Heart left ventricle (tissue), 13 donors: ENCODE measurements around the gene TAF11L7.
"Not testable (repeated sequence)": the region's sequence is repeated elsewhere in the genome, so short reads cannot be mapped to it uniquely, and the experiment has no call there.

ENCODE experiments used
- POLR2A ChIP-seq, 2 donors: fragments of 450-650 bp; IDR thresholded peaks; one replicate each; pipeline ENCODE4 v1.6.1; 2017; ENCODE audit warnings: antibody characterized with exemption in 2 of 2, mild to moderate bottlenecking in 2 of 2, moderate library complexity in 2 of 2
- TF ChIP-seq, protein P1 (sequence below), 12 donors: fragments of 200-600 bp; sonication (generic) in 4 of 12; IDR thresholded peaks; one replicate each; pipeline versions ENCODE4 v1.5.0 to v1.8.0; 2018 to 2022; ENCODE audit warnings: antibody characterized with exemption in 12 of 12, mild to moderate bottlenecking in 5 of 12
- donor health status: ischemic (EF 13 %, LVEDD 7.1; RV severe dilation, severe dysfunction).
- donor health status: DM: no; HTN: yes; CAD: no.
- donor health status: DM: no; HTN: no; CAD: no.
- donor health status: ischemic (EF 25% LVEDD 6.9; RV normal size, moderate dysfunction).
- donor health status: ischemic (EF 25% LVEDD 5.7; RV mildly dilated, moderate dysfunction).
- donor health status: ischemic (EF 35%, LVEDD 5.7; RV mildly dilated, moderate dysfunction).
- donor health status: nonischemic (EF 11% LVEDD 7.7; RV severe dilation, severe dysfunction).
- donor health status: DM: yes; HTN: yes; CAD: no.
- donor health status: PGD.
- donor health status: ischemic (EF 29% LVEDD 5.4; RV normal size, mild dysfunction).
- donor health status: nonischemic (EF 23%, LVEDD 6.1; RV moderate dilation, normal function).

DNA sequence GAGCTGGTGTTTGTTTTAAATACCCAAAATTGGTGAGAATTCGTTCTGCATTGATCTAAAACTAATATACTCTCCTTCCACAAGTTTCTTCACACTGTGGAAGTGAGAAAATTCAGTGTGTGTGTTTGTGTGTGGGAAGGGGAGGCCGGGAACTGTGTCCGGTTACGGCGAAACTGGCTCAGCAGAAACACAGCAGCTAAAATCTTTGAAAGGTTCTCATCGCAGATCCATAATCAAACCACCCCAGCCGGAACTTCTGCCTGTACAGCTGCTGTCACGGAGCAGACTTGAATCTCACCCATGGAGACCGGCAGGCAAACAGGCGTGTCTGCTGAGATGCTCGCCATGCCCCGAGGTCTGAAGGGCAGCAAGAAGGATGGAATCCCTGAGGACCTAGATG is 46.2 kb upstream of the TAF11L7 start, which contains the start of gene TAF11L13:
- TF ChIP-seq, protein P1, sequence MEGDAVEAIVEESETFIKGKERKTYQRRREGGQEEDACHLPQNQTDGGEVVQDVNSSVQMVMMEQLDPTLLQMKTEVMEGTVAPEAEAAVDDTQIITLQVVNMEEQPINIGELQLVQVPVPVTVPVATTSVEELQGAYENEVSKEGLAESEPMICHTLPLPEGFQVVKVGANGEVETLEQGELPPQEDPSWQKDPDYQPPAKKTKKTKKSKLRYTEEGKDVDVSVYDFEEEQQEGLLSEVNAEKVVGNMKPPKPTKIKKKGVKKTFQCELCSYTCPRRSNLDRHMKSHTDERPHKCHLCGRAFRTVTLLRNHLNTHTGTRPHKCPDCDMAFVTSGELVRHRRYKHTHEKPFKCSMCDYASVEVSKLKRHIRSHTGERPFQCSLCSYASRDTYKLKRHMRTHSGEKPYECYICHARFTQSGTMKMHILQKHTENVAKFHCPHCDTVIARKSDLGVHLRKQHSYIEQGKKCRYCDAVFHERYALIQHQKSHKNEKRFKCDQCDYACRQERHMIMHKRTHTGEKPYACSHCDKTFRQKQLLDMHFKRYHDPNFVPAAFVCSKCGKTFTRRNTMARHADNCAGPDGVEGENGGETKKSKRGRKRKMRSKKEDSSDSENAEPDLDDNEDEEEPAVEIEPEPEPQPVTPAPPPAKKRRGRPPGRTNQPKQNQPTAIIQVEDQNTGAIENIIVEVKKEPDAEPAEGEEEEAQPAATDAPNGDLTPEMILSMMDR (IDR thresholded peaks at IDR 0.05): not testable (repeated sequence)
- not testable (repeated sequence) for TF ChIP-seq POLR2A (IDR thresholded peaks at IDR 0.05)
